Hepatocyte (in vitro differentiated cells): Measurements from ENCODE around the gene XIST. TPM values are rescaled to one million over a fixed set of nuclear protein-coding genes. Genes with fewer than 3 reads are reported as not detected.

Experiments used
- DNase-seq: peaks from one replicate; pipeline ENCODE4 v3.0.0-alpha.2; 2016; ENCODE audit warnings: low spot score
- H2AFZ ChIP-seq: fragments of 200-600 bp; sonication (generic); 2 replicates; pipeline ENCODE4 v1.6.0; 2016; ENCODE audit warnings: antibody characterized with exemption, mild to moderate bottlenecking
- H3K27ac ChIP-seq: fragments of 200-600 bp; sonication (generic); 2 replicates; pipeline ENCODE4 v1.5.1; 2016; ENCODE audit warnings: mild to moderate bottlenecking
- H3K27me3 ChIP-seq: fragments of 200-600 bp; sonication (generic); 2 replicates; pipeline ENCODE4 v1.6.1; 2016
- H3K36me3 ChIP-seq: fragments of 200-600 bp; sonication (generic); replicated peaks from 2 replicates; pipeline ENCODE4 v1.5.1; 2016; ENCODE audit warnings: low read depth; ENCODE audit not compliant: insufficient read depth
- H3K4me1 ChIP-seq: fragments of 200-600 bp; sonication (generic); 2 replicates; pipeline ENCODE4 v1.5.1; 2016; ENCODE audit warnings: mild to moderate bottlenecking, moderate library complexity; ENCODE audit not compliant: insufficient read depth
- H3K4me2 ChIP-seq: fragments of 200-600 bp; sonication (generic); 2 replicates; pipeline ENCODE4 v1.6.0; 2016
- H3K4me3 ChIP-seq: fragments of 200-600 bp; sonication (generic); 2 replicates; pipeline ENCODE4 v1.5.1; 2016; ENCODE audit warnings: mild to moderate bottlenecking
- H3K79me2 ChIP-seq: fragments of 200-600 bp; sonication (generic); 2 replicates; pipeline ENCODE4 v1.6.0; 2017; ENCODE audit warnings: mild to moderate bottlenecking
- H3K9me2 ChIP-seq: fragments of 200-600 bp; sonication (generic); replicated peaks from 2 replicates; pipeline ENCODE4 v1.6.0; 2017; ENCODE audit warnings: mild to moderate bottlenecking; ENCODE audit not compliant: insufficient read depth
- H3K9me3 ChIP-seq: fragments of 200-600 bp; sonication (generic); 2 replicates; pipeline ENCODE4 v1.5.1; 2016; ENCODE audit warnings: low read depth, mild to moderate bottlenecking
- H4K20me1 ChIP-seq: fragments of 200-600 bp; sonication (generic); 2 replicates; pipeline ENCODE4 v1.6.0; 2016; ENCODE audit warnings: mild to moderate bottlenecking; ENCODE audit not compliant: insufficient read depth, poor library complexity, severe bottlenecking
- EZH2 ChIP-seq: fragments of 200-600 bp; sonication (generic); IDR thresholded peaks from 2 replicates; pipeline ENCODE4 v1.6.1; 2016; ENCODE audit warnings: antibody characterized with exemption, mild to moderate bottlenecking, borderline replicate concordance
- EZH2phosphoT487 ChIP-seq: fragments of 200-600 bp; sonication (generic); IDR thresholded peaks from one replicate; pipeline ENCODE4 v1.6.1; 2018; ENCODE audit warnings: antibody characterized with exemption, mild to moderate bottlenecking, low read depth, moderate library complexity; ENCODE audit not compliant: unreplicated experiment, severe bottlenecking
- WGBS: methylation state at CpG from one replicate; pipeline ENCODE4 v1.1.6; 2016; ENCODE audit warnings: low lambda C conversion rate; ENCODE audit errors: missing lambda C conversion rate; 5-methylcytosine and 5-hydroxymethylcytosine counted together
- polyA plus RNA-seq: library from polyadenylated mRNA; unstranded; fragments of >200 nt; fragmentation: Nextera tagmentation; extraction: Ambion mirVana; gene quantifications from 2 replicates; pipeline ENCODE4 v1.2.1, GENCODE V29; 2016
- total RNA-seq: library from RNA; depleted of rRNA; stranded (reverse); fragments of >200 nt; gene quantifications from 2 replicates; pipeline ENCODE4 v1.2.3, GENCODE V29; 2014
- TF ChIP-seq, protein P1 (sequence below): fragments of 200-600 bp; sonication (generic); IDR thresholded peaks from 2 replicates; pipeline ENCODE4 v1.5.1; 2016; ENCODE audit warnings: antibody characterized with exemption, mild to moderate bottlenecking; ENCODE audit not compliant: poor library complexity

The XIST gene
- total and polyA plus RNA-seq, 2 experiments from 2014 or later: 0.01 TPM; not detected in 1

DNA sequence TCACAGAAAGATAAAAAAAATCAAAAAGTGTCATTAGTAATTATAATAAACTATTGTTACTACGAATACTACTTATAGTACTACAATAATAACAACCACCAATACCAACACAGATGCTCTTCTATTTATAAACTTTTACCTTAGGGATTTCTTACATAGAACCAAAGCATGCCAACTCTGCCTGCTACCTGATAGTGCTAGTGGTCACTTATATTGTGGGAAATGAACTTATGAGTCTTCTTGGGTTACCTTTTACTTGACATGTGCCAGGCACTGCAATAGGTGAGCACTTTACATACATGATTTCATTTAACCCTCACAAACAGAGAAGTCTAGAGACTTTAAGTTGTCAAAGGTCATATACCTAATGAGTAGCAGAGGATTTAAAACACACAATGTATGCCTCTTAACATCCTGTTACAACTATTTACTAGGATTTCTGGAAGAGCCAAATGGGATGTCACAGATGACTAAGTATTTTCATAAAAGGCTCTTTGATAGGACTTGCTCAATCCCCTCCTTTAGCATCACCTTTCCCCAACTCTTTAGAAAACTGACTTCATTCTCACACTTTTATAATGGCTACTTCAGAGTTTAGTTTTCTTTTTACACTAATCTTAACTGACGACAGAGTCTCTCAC lies 24.3 kb downstream of the XIST start:
- Histone ChIP-seq H3K4me1 (no peaks in the 10 kb centered on the region), H3K9me2 (no peaks in the 10 kb centered on the region), H3K79me2 (no peaks in the 10 kb centered on the region), H2AFZ (no peak overlapping the region), H3K36me3 (no peaks in the 10 kb centered on the region), H3K27ac (no peak overlapping the region), H4K20me1 (no peaks in the 10 kb centered on the region), H3K4me2 (no peak overlapping the region), H3K4me3 (no peak overlapping the region), H3K27me3 (no peaks in the 10 kb centered on the region), H3K9me3 (no peaks in the 10 kb centered on the region)
- no peak for DNase-seq
- 71% methylated on average over 2 of the region's 2 CpGs for WGBS
- TF ChIP-seq, protein P1, sequence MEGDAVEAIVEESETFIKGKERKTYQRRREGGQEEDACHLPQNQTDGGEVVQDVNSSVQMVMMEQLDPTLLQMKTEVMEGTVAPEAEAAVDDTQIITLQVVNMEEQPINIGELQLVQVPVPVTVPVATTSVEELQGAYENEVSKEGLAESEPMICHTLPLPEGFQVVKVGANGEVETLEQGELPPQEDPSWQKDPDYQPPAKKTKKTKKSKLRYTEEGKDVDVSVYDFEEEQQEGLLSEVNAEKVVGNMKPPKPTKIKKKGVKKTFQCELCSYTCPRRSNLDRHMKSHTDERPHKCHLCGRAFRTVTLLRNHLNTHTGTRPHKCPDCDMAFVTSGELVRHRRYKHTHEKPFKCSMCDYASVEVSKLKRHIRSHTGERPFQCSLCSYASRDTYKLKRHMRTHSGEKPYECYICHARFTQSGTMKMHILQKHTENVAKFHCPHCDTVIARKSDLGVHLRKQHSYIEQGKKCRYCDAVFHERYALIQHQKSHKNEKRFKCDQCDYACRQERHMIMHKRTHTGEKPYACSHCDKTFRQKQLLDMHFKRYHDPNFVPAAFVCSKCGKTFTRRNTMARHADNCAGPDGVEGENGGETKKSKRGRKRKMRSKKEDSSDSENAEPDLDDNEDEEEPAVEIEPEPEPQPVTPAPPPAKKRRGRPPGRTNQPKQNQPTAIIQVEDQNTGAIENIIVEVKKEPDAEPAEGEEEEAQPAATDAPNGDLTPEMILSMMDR: no peak
- no peak for TF ChIP-seq EZH2
- no peak for TF ChIP-seq EZH2phosphoT487

DNA sequence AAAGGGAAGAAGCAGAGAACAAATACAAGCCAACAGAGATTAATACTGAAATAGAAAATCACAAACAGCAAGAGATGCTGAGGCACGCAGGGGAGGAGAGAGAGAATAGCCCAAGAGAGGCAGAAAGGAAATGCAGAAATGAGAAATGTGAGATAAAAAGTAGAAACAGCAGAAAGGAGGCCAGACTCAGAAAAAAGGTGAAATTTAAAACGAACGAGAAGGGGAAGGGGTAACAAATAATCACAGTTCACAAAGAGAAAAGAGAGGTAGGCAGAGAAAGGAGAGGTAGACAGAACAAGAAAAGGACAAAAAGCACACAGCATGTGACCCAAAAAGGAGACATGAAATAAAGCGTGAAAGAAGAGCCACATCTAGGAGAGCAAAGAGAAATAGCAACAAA lies 25.1 kb downstream of the XIST start:
- no peaks in the 10 kb centered on the region for H3K4me1 ChIP-seq
- H3K4me3 ChIP-seq: no peak overlapping the region
- no peak overlapping the region for H2AFZ ChIP-seq
- H3K79me2 ChIP-seq: no peaks in the 10 kb centered on the region
- DNase-seq: no peak
- no peaks in the 10 kb centered on the region for H3K27me3 ChIP-seq
- no peaks in the 10 kb centered on the region for H3K36me3 ChIP-seq
- TF ChIP-seq, protein P1: no peak
- TF ChIP-seq EZH2 (no peak), EZH2phosphoT487 (no peak)
- H3K4me2 ChIP-seq: no peak overlapping the region
- H3K27ac ChIP-seq: no peak overlapping the region
- no peaks in the 10 kb centered on the region for H4K20me1 ChIP-seq
- 87% methylated on average over 4 of the region's 4 CpGs for WGBS
- H3K9me3 ChIP-seq: no peaks in the 10 kb centered on the region
- H3K9me2 ChIP-seq: no peaks in the 10 kb centered on the region

DNA sequence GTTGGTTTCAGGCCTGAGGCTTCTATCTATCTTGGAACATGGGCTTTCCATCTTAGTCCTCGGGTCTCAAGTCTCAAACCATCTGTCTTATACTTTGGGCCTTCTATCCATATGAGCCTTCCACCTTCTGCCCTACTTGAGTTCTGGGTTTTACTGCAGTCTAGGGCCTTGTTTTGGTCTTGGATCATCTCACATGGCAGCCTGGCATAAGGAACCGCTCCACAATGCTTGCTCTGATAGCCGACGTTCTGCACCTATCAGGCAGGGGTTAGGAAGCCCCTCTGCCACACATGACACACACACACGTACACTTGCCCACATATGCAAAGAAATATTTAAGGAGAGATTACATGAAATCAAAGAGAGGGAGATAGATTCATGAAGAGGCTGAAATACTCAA lies 25.5 kb downstream of the XIST start:
- Histone ChIP-seq H3K4me2 (no peak overlapping the region), H2AFZ (no peak overlapping the region), H3K4me1 (no peaks in the 10 kb centered on the region), H3K4me3 (no peak overlapping the region), H3K27ac (no peak overlapping the region), H3K79me2 (no peaks in the 10 kb centered on the region), H3K9me2 (no peaks in the 10 kb centered on the region), H3K36me3 (no peaks in the 10 kb centered on the region), H3K9me3 (no peaks in the 10 kb centered on the region), H4K20me1 (no peaks in the 10 kb centered on the region), H3K27me3 (no peaks in the 10 kb centered on the region)
- 78% methylated on average over 5 of the region's 5 CpGs for WGBS
- TF ChIP-seq, protein P1: no peak
- TF ChIP-seq EZH2phosphoT487 (no peak), EZH2 (no peak)
- no peak for DNase-seq

DNA sequence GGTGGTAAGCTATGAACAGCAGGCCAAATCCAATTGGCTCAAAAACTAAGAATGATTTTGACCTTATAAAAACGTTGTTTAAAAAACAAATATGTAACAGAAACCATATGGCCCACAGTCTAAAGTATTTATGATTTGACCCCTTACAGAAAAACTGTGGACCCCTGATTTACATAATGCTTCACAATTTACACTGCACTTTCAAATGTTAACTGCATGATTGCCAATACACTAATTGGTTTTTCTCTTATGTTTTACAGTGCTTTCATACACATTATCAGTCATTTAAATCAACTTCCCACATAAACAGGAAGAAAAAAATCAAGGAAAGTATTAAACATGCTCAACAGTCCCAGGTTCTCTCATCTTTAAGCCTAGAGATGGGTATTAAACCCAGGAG lies 26.9 kb downstream of the XIST start:
- H3K4me2 ChIP-seq: no peak overlapping the region
- no peaks in the 10 kb centered on the region for H3K36me3 ChIP-seq
- no peak for TF ChIP-seq EZH2phosphoT487
- TF ChIP-seq, protein P1: no peak
- TF ChIP-seq EZH2: no peak
- H3K9me3 ChIP-seq: no peaks in the 10 kb centered on the region
- no peaks in the 10 kb centered on the region for H4K20me1 ChIP-seq
- H3K4me1 ChIP-seq: no peaks in the 10 kb centered on the region
- H3K27me3 ChIP-seq: no peaks in the 10 kb centered on the region
- no peak for DNase-seq
- WGBS: 35% methylated on average over 1 of the region's 1 CpG
- H3K4me3 ChIP-seq: no peak overlapping the region
- H3K9me2 ChIP-seq: no peaks in the 10 kb centered on the region
- H3K79me2 ChIP-seq: no peaks in the 10 kb centered on the region
- H3K27ac ChIP-seq: no peak overlapping the region
- H2AFZ ChIP-seq: no peak overlapping the region
